ENCODE data around the gene DCTN2.

DNA sequence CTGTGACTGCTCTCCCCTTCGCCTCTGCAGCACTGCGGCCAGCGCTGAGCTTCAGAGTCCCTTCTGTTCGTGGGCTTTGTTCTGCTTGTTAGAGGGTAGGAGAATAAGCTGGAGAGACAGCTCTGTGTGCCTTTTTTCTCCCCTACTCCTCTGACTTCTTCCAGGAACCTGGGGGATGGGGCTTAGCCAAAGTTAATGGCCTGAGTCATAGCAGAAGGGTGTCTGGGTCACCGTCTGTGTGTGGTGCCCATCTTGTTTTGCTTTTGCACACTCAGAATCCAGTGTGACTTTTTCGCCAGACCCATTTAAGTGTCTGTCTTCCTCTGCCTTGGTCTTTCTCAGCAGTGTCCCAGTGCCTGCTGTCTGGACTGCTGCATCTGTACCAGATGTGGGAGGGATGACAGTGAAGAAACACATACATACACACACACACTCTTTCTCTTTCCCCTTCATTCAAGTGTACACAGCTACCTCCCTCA lies 5.9 kb upstream of the DCTN2 start:
- no peak for TF ChIP-seq EZH2 (IDR thresholded peaks at IDR 0.05; ENCODE audit: insufficient read depth, poor library complexity, severe bottlenecking)
- TF ChIP-seq EZH2phosphoT487 (IDR thresholded peaks at IDR 0.05; ENCODE audit: insufficient read depth, low read depth) = no peak
